Brain microvascular endothelial cell (primary cell): Measurements from ENCODE around the gene SH3PXD2A.

Source experiments
- DNase-seq: peaks from one replicate; pipeline ENCODE4 v3.0.0-alpha.2; 2020
- H3K27ac ChIP-seq: fragments of 250-450 bp; sonication (Bioruptor Pico); 2 replicates; pipeline ENCODE4 v1.5.1; 2020; ENCODE audit warnings: mild to moderate bottlenecking, moderate library complexity
- H3K27me3 ChIP-seq: fragments of 250-450 bp; sonication (Bioruptor Pico); replicated peaks from 2 replicates; pipeline ENCODE4 v1.5.1; 2020; ENCODE audit warnings: mild to moderate bottlenecking
- H3K36me3 ChIP-seq: fragments of 250-450 bp; sonication (Bioruptor Pico); replicated peaks from 2 replicates; pipeline ENCODE4 v1.5.1; 2020; ENCODE audit warnings: mild to moderate bottlenecking
- H3K4me3 ChIP-seq: 2 replicates; pipeline ENCODE4 v1.5.1; 2011; ENCODE audit warnings: low read depth, mild to moderate bottlenecking, control low read depth, low read length, moderate library complexity
- in situ Hi-C: cut with HindIII; loops from 2 replicates; pipeline ENCODE4 v1.10.0; 2017; ENCODE audit warnings: low sequenced_read_pairs, low pct_ligation_motif_present
- TF ChIP-seq, protein P1 (sequence below): IDR thresholded peaks from 2 replicates; pipeline ENCODE4 v1.5.1; 2011; ENCODE audit warnings: low read depth, mild to moderate bottlenecking, moderate library complexity, low read length, control low read depth, inconsistent platforms; ENCODE audit errors: missing control alignments

Gene SH3PXD2A

DNA sequence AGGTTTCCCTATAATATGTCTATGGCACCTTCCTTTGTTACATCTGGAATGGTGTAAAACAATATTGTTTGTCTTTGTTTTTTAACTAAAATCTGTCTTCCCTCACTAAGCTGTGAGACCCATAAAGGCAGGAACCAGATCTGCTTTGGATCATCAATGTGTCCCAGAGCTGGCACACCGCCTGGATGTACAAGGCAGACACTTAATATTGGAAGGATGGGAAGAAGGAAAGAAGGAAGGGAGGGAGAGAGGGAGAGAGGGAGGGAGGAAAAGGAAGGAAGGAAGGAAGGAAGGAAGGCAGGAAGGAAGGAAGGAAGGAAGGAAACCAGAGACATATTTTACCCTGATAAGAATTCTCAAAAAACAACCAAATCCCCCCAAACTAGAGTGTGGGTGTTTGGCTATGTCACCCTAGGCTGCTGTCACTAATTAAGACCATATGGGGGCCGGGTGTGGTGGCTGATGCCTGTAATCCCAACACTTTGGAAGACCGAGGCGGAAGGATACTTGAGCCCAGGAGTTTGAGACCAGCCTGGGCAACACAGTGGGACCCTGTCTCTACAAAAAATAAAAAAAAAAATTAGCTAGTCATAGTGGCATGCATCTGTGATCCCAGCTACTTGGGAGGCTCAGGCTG is 59.6 kb downstream of the SH3PXD2A start:
- TF ChIP-seq, protein P1, sequence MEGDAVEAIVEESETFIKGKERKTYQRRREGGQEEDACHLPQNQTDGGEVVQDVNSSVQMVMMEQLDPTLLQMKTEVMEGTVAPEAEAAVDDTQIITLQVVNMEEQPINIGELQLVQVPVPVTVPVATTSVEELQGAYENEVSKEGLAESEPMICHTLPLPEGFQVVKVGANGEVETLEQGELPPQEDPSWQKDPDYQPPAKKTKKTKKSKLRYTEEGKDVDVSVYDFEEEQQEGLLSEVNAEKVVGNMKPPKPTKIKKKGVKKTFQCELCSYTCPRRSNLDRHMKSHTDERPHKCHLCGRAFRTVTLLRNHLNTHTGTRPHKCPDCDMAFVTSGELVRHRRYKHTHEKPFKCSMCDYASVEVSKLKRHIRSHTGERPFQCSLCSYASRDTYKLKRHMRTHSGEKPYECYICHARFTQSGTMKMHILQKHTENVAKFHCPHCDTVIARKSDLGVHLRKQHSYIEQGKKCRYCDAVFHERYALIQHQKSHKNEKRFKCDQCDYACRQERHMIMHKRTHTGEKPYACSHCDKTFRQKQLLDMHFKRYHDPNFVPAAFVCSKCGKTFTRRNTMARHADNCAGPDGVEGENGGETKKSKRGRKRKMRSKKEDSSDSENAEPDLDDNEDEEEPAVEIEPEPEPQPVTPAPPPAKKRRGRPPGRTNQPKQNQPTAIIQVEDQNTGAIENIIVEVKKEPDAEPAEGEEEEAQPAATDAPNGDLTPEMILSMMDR = no peak
- H3K36me3 ChIP-seq = no peaks in the 10 kb centered on the region

DNA sequence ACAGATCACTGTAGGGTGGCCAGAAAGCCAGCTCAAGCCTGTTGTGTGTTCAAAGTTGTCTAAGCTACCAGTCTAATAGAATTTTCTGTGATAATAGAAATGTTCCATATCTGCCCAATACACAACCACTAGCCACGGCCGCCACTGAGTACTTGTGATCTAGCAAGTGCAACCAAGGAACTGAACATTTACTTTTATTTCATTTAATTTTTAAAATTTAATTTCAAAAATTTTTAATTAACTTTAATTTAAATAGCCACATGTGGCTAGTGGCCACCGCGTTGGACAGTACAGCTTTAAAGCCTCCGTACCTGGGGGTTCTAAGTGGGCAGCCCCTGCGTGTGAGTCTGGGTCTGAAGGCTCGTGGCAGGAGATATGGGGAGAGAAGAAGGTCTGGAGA is 60.4 kb downstream of the SH3PXD2A start:
- TF ChIP-seq, protein P1 = no peak
- in situ Hi-C loops = no loop called here
- Histone ChIP-seq H3K36me3 (no peaks in the 10 kb centered on the region), H3K27me3 (no peaks in the 10 kb centered on the region), H3K27ac (no peak overlapping the region), H3K4me3 (no peak overlapping the region)
- no peak for DNase-seq

More for the DNA sequence above, 59.6 kb downstream of the SH3PXD2A start:
- Histone ChIP-seq H3K4me3 (no peak overlapping the region), H3K27me3 (no peaks in the 10 kb centered on the region), H3K27ac (no peak overlapping the region)
- DNase-seq = no peak
- in situ Hi-C loops = no loop called here

DNA sequence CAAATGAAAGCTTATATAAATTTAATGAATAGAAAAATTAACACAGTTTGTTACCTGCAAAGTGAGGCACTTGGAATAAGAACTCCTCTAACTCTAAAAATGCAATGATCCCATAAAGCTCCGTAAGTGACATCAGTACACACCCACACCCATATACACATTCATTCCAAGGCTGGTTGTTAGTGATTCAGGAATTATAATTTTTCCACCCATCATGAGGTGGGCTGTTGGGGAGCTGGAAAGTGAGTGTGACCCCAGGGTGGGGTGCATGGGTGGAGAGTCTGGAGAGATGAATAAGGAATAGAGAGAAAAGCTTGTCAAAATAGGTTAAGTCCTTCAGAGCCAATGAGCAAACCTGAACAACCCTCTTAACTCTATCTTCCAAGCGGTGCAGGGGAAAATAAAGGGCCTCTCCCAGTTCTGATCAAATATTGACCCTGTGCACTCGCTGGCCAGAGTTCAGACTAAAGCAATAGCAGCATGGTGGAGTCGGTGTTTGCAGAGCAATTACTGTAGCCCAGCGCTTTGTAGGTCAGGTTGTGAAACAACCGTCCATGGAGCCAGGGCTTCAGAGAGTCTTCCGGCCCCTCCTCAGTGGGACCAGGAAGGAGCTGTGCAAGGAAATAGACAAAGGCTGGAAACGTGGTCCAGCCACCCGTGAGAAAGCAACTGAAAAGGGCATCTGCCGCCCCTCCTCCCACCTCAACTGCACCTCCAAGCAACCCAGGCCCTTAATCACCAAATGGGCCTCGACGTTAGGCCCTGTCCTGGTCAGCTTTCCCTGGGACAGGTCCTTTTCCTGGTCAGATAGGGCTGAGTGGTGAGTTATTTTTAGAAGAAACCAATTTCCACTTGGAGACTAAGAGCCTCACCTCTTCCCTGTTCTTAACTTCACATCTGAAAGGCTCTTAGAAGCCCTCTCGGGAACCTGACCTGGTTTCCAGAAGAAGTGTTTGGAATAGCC is 61.2 kb downstream of the SH3PXD2A start:
- in situ Hi-C loops = no loop called here
- TF ChIP-seq, protein P1 = no peak
- Histone ChIP-seq H3K36me3 (no peaks in the 10 kb centered on the region), H3K4me3 (no peak overlapping the region), H3K27ac (no peak overlapping the region), H3K27me3 (no peaks in the 10 kb centered on the region)
- no peak for DNase-seq

DNA sequence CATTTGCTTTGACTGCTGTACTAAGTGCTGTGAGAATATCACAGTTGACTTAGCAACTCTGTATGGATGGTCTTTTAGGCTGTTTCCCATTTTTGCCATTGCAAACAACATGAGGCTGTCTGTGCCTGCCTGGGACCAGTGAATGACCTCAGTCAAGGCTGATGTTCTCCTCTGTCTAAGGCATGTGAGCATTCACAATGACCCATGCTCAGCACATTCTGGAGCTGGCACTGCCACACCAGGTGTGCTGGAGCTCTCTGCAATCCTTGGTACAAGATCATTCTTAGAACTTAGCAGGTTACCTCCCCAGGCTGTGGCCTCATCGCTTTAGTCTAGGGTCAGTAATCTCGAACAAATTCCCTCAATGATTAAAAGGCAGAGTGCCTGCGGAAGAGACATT is 61.9 kb downstream of the SH3PXD2A start:
- Histone ChIP-seq H3K27ac (no peak overlapping the region), H3K36me3 (no peaks in the 10 kb centered on the region), H3K27me3 (no peaks in the 10 kb centered on the region), H3K4me3 (no peak overlapping the region)
- no peak for DNase-seq
- in situ Hi-C loops = no loop called here
- TF ChIP-seq, protein P1 = no peak

DNA sequence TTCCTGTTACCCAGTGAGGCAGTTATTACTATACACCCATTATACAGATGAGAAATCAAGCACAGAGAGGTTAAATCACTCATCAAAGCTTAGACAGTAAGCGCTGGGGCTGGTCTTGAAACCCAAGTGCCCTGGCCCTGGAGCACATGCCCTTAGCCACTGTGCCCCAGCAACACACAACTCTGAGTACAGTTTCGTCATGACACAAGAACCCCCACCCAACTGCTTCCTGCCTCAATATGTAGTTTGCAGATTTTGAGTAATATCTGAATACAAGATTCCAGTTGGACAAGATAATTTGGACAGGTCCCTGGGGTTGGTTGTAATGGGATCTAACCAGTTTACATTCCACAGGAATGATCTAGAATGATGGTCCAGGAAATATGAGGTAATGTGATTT is 62.8 kb downstream of the SH3PXD2A start:
- TF ChIP-seq, protein P1 = no peak
- DNase-seq = no peak
- H3K36me3 ChIP-seq = no peaks in the 10 kb centered on the region
- in situ Hi-C loops = no loop called here
- no peak overlapping the region for H3K27ac ChIP-seq
- no peak overlapping the region for H3K4me3 ChIP-seq
- H3K27me3 ChIP-seq = no peaks in the 10 kb centered on the region
